Uterus (tissue), 2 donors: ENCODE data around the gene GPLD1.

Experiments used
- CTCF ChIP-seq, 4 experiments: fragments of 200-600 bp in 2 of 4; fragments of 450-650 bp in 2 of 4; sonication (generic) in 2 of 4; IDR thresholded peaks; one replicate each; pipeline ENCODE4 v1.5.1; 2016 to 2019; ENCODE audit warnings: antibody characterized with exemption in 4 of 4, mild to moderate bottlenecking in 2 of 4, moderate library complexity in 1 of 4
- POLR2A ChIP-seq, 2 donors: fragments of 450-650 bp; IDR thresholded peaks; one replicate each; pipeline ENCODE4 v1.6.1; 2016; ENCODE audit warnings: antibody characterized with exemption in 2 of 2, mild to moderate bottlenecking in 1 of 2, moderate library complexity in 1 of 2

- TF ChIP-seq CTCF (IDR thresholded peaks at IDR 0.05) = no peak
- TF ChIP-seq POLR2A (IDR thresholded peaks at IDR 0.05) = no peak
Measured at GRCh38 chr6:24415753-24416152, 73.6 kb downstream of the GPLD1 start.
